Subcutaneous adipose tissue (tissue), 4 donors: ENCODE measurements around the gene DEPDC1B. TPM values are rescaled to one million over a fixed set of nuclear protein-coding genes. Genes with fewer than 3 reads are reported as not detected.

Experiments used
- CTCF ChIP-seq: fragments of 450-650 bp; IDR thresholded peaks from one replicate; pipeline ENCODE4 v1.5.1; 2016; ENCODE audit warnings: low read depth, mild to moderate bottlenecking, control low read depth, antibody characterized with exemption, moderate library complexity
- total RNA-seq, 4 donors: library from RNA; depleted of rRNA; stranded (reverse); fragments of >200 nt; gene quantifications; one replicate each; pipeline ENCODE4 v1.1.0, GENCODE V29; 2016

Gene DEPDC1B
- total RNA-seq, 4 donors from 2014 or later = 0.75 to 1.8 (median 0.91) TPM

GRCh38 chr5:60651872-60652620 lies 47.9 kb downstream of the DEPDC1B start:
- TF ChIP-seq CTCF = no peak

- no peak for TF ChIP-seq CTCF
These were observed 50.6 kb downstream of the DEPDC1B start for GRCh38 chr5:60649288-60649917.

DNA sequence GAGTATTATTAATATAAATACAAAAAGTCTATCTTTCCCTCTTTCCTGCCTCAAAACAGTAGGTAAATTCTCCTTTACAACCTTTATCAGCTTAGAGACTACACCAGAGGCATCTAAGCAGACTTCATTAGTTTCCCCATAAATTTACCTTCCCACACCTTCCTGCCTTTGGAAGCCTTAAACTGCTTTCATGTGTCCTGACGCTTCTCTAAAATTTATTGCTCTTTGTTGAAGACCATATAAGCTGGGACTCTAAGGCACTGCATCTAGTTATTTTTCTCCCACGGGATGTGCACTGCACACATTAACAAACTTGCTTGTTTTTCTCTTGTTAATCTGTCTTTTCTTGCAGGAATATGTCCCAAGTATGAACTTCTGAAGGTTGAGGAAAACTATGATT lies 51.8 kb downstream of the DEPDC1B start:
- no peak for TF ChIP-seq CTCF

DNA sequence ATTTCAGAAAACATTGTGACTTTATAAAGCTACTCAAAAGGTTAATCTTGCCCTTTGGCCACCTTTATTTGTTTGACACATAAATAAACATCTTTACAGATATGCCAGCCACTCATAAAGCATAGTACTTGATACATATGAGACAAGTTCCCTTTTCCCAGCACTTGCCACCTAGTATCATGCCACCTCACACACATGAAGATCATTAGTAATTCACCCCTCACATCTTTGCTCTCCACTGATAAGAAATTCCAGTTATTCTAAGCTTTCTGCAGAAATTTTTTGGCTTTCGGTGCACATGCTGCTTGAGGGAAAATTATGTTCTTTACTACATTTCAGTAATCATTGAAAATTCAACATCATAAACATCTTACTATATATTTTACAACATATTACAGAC lies 59.1 kb downstream of the DEPDC1B start:
- TF ChIP-seq CTCF = no peak

- TF ChIP-seq CTCF = no peak
These were observed 60.4 kb downstream of the DEPDC1B start for GRCh38 chr5:60639544-60639943.

GRCh38 chr5:60638300-60638699 lies 61.7 kb downstream of the DEPDC1B start:
- no peak for TF ChIP-seq CTCF

DNA sequence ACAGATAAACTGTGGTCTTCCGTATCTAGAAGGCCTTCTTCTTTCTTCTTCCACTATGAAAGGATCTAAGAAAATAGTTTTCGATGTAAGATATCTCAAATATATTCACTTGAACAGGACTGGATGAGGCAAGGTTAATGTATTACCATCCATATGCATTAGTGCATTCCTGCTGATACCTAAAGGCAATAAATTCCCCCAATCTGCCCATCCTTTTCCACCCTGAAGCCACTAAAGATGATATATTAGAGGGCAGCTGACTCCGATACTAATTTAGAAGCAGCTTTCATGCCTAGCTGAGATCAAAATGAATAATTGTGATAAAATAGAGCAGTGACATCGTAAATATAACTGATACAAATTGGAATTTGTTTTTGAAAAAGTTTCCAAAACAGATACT lies 63.3 kb downstream of the DEPDC1B start:
- no peak for TF ChIP-seq CTCF
